CD4-positive, alpha-beta memory T cell (primary cell): Measurements from ENCODE around the gene UBTD2. TPM values are rescaled to one million over a fixed set of nuclear protein-coding genes. Genes with fewer than 3 reads are reported as not detected.

ENCODE experiments used
- CTCF ChIA-PET: fragments of 350-600 bp; sonication (Branson Sonifier 250); formaldehyde crosslinking; loops from one replicate; lab custom pipeline; 2021; ENCODE audit warnings: inconsistent platforms; ENCODE audit not compliant: partially characterized antibody; lab: Charles Lee
- POLR2A ChIA-PET: fragments of 350-600 bp; sonication (Branson Sonifier 250); formaldehyde crosslinking; loops from one replicate; lab custom pipeline; 2021; ENCODE audit not compliant: partially characterized antibody; lab: Charles Lee
- DNase-seq, 5 donors: peaks; one replicate each; pipeline versions ENCODE4 v3.0.0 to v3.0.0-alpha.2; 2020 to 2022; ENCODE audit warnings: mixed read lengths in 1 of 5
- H3K27ac ChIP-seq: one replicate; pipeline ENCODE4 v1.7.0; 2013; ENCODE audit warnings: low read depth, low read length
- H3K27me3 ChIP-seq: 2 replicates; pipeline ENCODE4 v1.7.0; 2013; ENCODE audit warnings: mild to moderate bottlenecking, low read length, moderate library complexity; ENCODE audit not compliant: insufficient read depth
- H3K36me3 ChIP-seq: 2 replicates; pipeline ENCODE4 v1.7.0; 2013; ENCODE audit warnings: mild to moderate bottlenecking, low read length, moderate library complexity; ENCODE audit not compliant: insufficient read depth
- H3K4me1 ChIP-seq: 2 replicates; pipeline ENCODE4 v1.7.0; 2013; ENCODE audit warnings: mild to moderate bottlenecking, low read length, moderate library complexity; ENCODE audit not compliant: insufficient read depth
- H3K4me3 ChIP-seq, 2 donors: one replicate each; pipeline ENCODE4 v1.7.0; 2013; ENCODE audit warnings: low read length in 2 of 2, mild to moderate bottlenecking in 1 of 2
- H3K9me3 ChIP-seq, 2 donors: one replicate each; pipeline ENCODE4 v1.7.0; 2013; ENCODE audit warnings: low read length in 2 of 2, control low read depth in 1 of 2; ENCODE audit not compliant: control insufficient read depth in 1 of 2
- H3K27ac Mint-ChIP-seq, 7 donors: one replicate each; pipeline ENCODE4 v1.8.0; 2020 to 2021; ENCODE audit warnings: mixed read lengths in 7 of 7, mild to moderate bottlenecking in 6 of 7, inconsistent platforms in 3 of 7, moderate library complexity in 3 of 7
- H3K27me3 Mint-ChIP-seq, 2 donors: one replicate each; pipeline ENCODE4 v1.8.0; 2020 to 2021; ENCODE audit warnings: mixed read lengths in 2 of 2
- H3K36me3 Mint-ChIP-seq, 2 donors: one replicate each; pipeline ENCODE4 v1.8.0; 2020 to 2021; ENCODE audit warnings: mixed read lengths in 2 of 2, inconsistent platforms in 1 of 2, mild to moderate bottlenecking in 1 of 2
- H3K4me1 Mint-ChIP-seq, 4 donors: one replicate each; pipeline ENCODE4 v1.8.0; 2020 to 2021; ENCODE audit warnings: mixed read lengths in 4 of 4, mild to moderate bottlenecking in 1 of 4
- H3K4me3 Mint-ChIP-seq, 8 donors: one replicate each; pipeline ENCODE4 v1.8.0; 2020 to 2021; ENCODE audit warnings: mixed read lengths in 8 of 8, mild to moderate bottlenecking in 7 of 8, moderate library complexity in 6 of 8, inconsistent platforms in 3 of 8
- H3K9me3 Mint-ChIP-seq, 8 donors: one replicate each; pipeline ENCODE4 v1.8.0; 2020 to 2021; ENCODE audit warnings: mixed read lengths in 8 of 8, mild to moderate bottlenecking in 5 of 8, inconsistent platforms in 3 of 8, moderate library complexity in 1 of 8
- intact Hi-C: fragments of 100-400 bp; cut with micrococcal nuclease; formaldehyde crosslinking; loops from one replicate; pipeline ENCODE4 v1.15.1; 2023
- polyA plus RNA-seq, 2 donors: library from polyadenylated mRNA; unstranded; fragments of 300-500 nt; fragmentation: Illumina TruSeq; gene quantifications; one replicate each; pipeline ENCODE4 v1.2.3, GENCODE V29; 2021
- total RNA-seq, 2 experiments: library from RNA; stranded (reverse); gene quantifications; one replicate each; pipeline ENCODE4 v1.2.3, GENCODE V29; 2021

Gene UBTD2
- total and polyA plus RNA-seq, 4 experiments from 2014 or later = 2.2 to 6.3 (median 6.0) TPM

GRCh38 chr5:172274951-172275753 lies 8.4 kb downstream of the UBTD2 start:
- DNase-seq = peak; percentile 21 to 85 (median 53)
- intact Hi-C loops = no loop called here
- H3K36me3 Mint-ChIP-seq = peaks cover 7% of the 10 kb centered on the region in 2 donors
- Histone ChIP-seq H3K9me3 (no peaks in the 10 kb centered on the region), H3K27ac (no peak overlapping the region), H3K36me3 (no peaks in the 10 kb centered on the region), H3K4me3 (no peak overlapping the region), H3K4me1 (peaks cover 16% of the 10 kb centered on the region), H3K27me3 (no peaks in the 10 kb centered on the region)
- H3K27me3 Mint-ChIP-seq = no peaks in the 10 kb centered on the region
- ChIA-PET CTCF (interaction anchor here (2.1 kb wide), 1 partner anchor 8 kb away, joined by 6 read pairs; no protein-coding TSS in a partner anchor), POLR2A (no interaction called here)
- H3K4me1 Mint-ChIP-seq = peaks cover 18 to 33% (median 25%) of the 10 kb centered on the region in 4 donors
- H3K9me3 Mint-ChIP-seq = peaks cover 0 to 4% (median 0%) of the 10 kb centered on the region in 8 donors
- H3K27ac Mint-ChIP-seq = peak overlapping the region in 5 of 7 donors; percentile 9 to 81 (median 50)
- H3K4me3 Mint-ChIP-seq = peak overlapping the region in 6 of 8 donors; percentile 4 to 62 (median 38)

GRCh38 chr5:172267943-172268342 lies 15.6 kb downstream of the UBTD2 start:
- H3K27ac Mint-ChIP-seq = no peak overlapping the region
- H3K9me3 ChIP-seq = no peaks in the 10 kb centered on the region
- intact Hi-C loops = no loop called here

GRCh38 chr5:172266676-172267092 lies 16.9 kb downstream of the UBTD2 start:
- DNase-seq = no peak
- H3K4me1 ChIP-seq = no peaks in the 10 kb centered on the region
- Mint-ChIP-seq H3K27me3 (no peaks in the 10 kb centered on the region), H3K4me1 (peaks cover 4 to 15% (median 6%) of the 10 kb centered on the region in 4 donors), H3K4me3 (no peak overlapping the region), H3K9me3 (no peaks in the 10 kb centered on the region), H3K36me3 (peaks cover 2 to 8% of the 10 kb centered on the region in 2 donors), H3K27ac (peak overlapping the region in 1 of 7 donors; percentile 72)
- intact Hi-C loops = no loop called here
- no peaks in the 10 kb centered on the region for H3K9me3 ChIP-seq
- no peaks in the 10 kb centered on the region for H3K36me3 ChIP-seq
- H3K27me3 ChIP-seq = no peaks in the 10 kb centered on the region
- no peak overlapping the region for H3K4me3 ChIP-seq
- ChIA-PET CTCF (interaction anchor here (0.6 kb wide), 1 partner anchor 427 kb away, joined by 3 read pairs; no protein-coding TSS in a partner anchor), POLR2A (interaction anchor here (0.6 kb wide), 1 partner anchor 16 kb away, joined by 3 read pairs; no protein-coding TSS in a partner anchor)
- no peak overlapping the region for H3K27ac ChIP-seq

More at GRCh38 chr5:172267943-172268342, 15.6 kb downstream of the UBTD2 start:
- Mint-ChIP-seq H3K4me3 (no peak overlapping the region), H3K27me3 (no peaks in the 10 kb centered on the region), H3K9me3 (no peaks in the 10 kb centered on the region), H3K36me3 (peaks cover 2 to 12% of the 10 kb centered on the region in 2 donors), H3K4me1 (peaks cover 7 to 20% (median 11%) of the 10 kb centered on the region in 4 donors)
- CTCF ChIA-PET = no interaction called here
- POLR2A ChIA-PET = no interaction called here
- no peak overlapping the region for H3K4me3 ChIP-seq
- no peaks in the 10 kb centered on the region for H3K36me3 ChIP-seq
- no peaks in the 10 kb centered on the region for H3K4me1 ChIP-seq
- DNase-seq = no peak
- no peaks in the 10 kb centered on the region for H3K27me3 ChIP-seq
- no peak overlapping the region for H3K27ac ChIP-seq

DNA sequence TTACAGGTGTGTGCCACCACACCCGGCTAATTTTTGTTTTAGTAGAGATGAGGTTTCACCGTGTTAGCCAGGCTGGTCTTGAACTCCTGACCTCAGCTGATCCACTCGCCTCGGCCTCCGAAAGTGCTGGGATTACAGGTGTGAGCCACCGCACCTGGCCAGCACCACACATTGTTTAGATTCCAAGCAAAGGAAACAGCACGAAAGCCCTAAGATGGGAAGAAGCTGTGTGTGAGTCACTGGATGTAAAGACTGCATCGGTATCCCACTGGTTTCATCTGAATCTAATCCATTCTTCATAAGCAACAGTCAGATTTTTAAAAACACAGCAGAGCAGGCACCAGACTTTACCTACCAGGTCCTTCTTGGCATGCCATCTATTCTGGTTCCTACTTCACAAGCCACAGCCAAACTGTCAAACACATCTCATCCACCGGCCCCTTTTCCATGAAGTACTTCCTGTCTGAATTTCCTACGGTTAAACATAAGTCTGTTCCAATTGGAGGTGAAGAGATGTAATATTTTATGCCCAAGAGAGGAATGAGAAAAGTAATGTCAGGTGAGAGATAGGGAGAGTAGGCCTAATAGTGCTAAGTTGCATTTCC lies 17.4 kb downstream of the UBTD2 start:
- no peaks in the 10 kb centered on the region for H3K9me3 ChIP-seq
- no peak overlapping the region for H3K4me3 Mint-ChIP-seq
- ChIA-PET POLR2A (no interaction called here), CTCF (no interaction called here)
- peak overlapping the region in 1 of 7 donors; percentile 72 for H3K27ac Mint-ChIP-seq
- H3K9me3 Mint-ChIP-seq = no peaks in the 10 kb centered on the region
- intact Hi-C loops = no loop called here
- H3K27me3 Mint-ChIP-seq = no peaks in the 10 kb centered on the region
- H3K4me1 ChIP-seq = no peaks in the 10 kb centered on the region
- DNase-seq = no peak
- no peak overlapping the region for H3K27ac ChIP-seq
- no peak overlapping the region for H3K4me3 ChIP-seq
- no peaks in the 10 kb centered on the region for H3K27me3 ChIP-seq
- no peaks in the 10 kb centered on the region for H3K36me3 ChIP-seq
- peaks cover 4 to 15% (median 7%) of the 10 kb centered on the region in 4 donors for H3K4me1 Mint-ChIP-seq
- peaks cover 2 to 8% of the 10 kb centered on the region in 2 donors for H3K36me3 Mint-ChIP-seq

DNA sequence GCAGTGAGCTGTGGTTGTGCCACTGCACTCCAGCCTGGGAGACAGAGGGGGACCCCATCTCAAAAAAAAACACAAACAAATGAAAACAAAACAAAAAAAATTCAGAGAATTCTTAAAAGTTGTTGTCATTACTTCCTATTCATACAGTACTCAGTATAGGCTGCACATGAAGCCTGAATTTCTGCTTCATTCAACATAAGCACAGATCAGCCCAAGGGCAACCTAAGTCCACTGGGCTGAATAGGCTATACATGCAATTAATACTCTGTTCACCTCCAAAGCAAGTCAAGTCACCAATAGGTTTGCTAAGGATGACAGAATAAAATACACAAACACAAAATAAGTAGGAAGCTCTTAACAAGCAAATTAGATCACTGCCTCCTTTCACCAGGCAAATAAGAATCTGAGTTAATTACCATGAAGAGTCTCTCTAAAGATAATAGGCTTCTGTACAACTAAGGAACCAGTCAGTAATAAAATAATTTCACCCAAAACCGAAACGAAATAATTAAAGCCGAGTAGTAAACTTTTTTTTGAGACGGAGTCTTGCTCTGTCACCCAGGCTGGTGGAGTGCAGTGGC lies 18.7 kb downstream of the UBTD2 start:
- H3K4me1 ChIP-seq = no peaks in the 10 kb centered on the region
- H3K36me3 ChIP-seq = no peaks in the 10 kb centered on the region
- no peaks in the 10 kb centered on the region for H3K27me3 Mint-ChIP-seq
- no peaks in the 10 kb centered on the region for H3K9me3 Mint-ChIP-seq
- H3K4me3 ChIP-seq = no peak overlapping the region
- POLR2A ChIA-PET = no interaction called here
- no peak for DNase-seq
- no peak overlapping the region for H3K27ac Mint-ChIP-seq
- no peaks in the 10 kb centered on the region for H3K27me3 ChIP-seq
- no peak overlapping the region for H3K4me3 Mint-ChIP-seq
- intact Hi-C loops = no loop called here
- H3K9me3 ChIP-seq = no peaks in the 10 kb centered on the region
- CTCF ChIA-PET = no interaction called here
- H3K36me3 Mint-ChIP-seq = peaks cover 6 to 15% of the 10 kb centered on the region in 2 donors
- H3K27ac ChIP-seq = no peak overlapping the region
- peaks cover 7 to 11% (median 9%) of the 10 kb centered on the region in 4 donors for H3K4me1 Mint-ChIP-seq

DNA sequence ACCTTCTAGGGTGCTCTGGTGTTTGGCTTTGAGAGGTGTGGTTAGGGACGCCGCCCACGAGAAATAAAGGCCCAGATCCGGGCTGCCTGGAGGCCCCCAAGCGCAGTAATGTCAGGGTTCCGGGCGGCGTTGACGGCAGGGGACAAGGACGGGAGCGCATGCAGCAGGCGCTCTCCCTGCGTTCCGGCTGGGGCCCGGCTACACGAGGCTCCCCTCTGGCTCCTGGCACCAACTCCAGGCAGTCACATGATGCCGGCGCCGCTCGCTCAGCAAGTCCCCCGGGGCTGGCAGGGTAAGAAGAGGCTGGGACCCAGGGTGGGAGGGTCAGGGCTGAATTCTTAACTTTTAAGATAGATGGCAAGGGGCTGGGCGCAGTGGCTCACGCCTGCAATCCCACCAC lies 28.1 kb downstream of the UBTD2 start:
- Histone ChIP-seq H3K27me3 (no peaks in the 10 kb centered on the region), H3K4me3 (no peak overlapping the region), H3K4me1 (no peaks in the 10 kb centered on the region), H3K36me3 (no peaks in the 10 kb centered on the region), H3K27ac (no peak overlapping the region), H3K9me3 (no peaks in the 10 kb centered on the region)
- ChIA-PET POLR2A (no interaction called here), CTCF (no interaction called here)
- intact Hi-C loops = no loop called here
- Mint-ChIP-seq H3K27me3 (no peaks in the 10 kb centered on the region), H3K4me3 (no peak overlapping the region), H3K9me3 (peaks cover 0 to 30% (median 19%) of the 10 kb centered on the region in 8 donors), H3K4me1 (peaks cover 0 to 1% (median 0%) of the 10 kb centered on the region in 4 donors), H3K27ac (no peak overlapping the region), H3K36me3 (peaks cover 24 to 37% of the 10 kb centered on the region in 2 donors)
- no peak for DNase-seq

DNA sequence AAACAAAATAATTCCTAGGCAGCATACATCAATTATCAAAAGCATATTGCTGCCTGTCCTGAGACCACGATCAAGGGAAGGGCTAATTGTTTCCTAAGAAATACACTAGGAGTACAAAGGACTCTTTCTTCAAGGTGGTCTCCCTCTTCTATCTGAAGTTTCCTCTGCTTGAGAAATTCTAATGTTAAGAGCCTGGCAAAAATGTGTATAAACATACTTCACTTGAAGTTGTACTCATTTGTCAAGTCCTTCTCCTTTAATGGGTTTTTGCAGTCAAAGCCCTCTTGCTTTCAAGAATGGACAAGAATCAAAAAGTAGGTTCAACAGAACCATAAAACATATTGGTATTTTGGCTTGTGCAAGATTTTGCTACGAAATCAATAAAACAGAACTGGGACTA lies 31.1 kb downstream of the UBTD2 start:
- H3K4me3 ChIP-seq = no peak overlapping the region
- no peak overlapping the region for H3K27ac ChIP-seq
- H3K36me3 ChIP-seq = no peaks in the 10 kb centered on the region
- Mint-ChIP-seq H3K27me3 (no peaks in the 10 kb centered on the region), H3K27ac (no peak overlapping the region), H3K4me1 (peaks cover 0 to 4% (median under 1%) of the 10 kb centered on the region in 4 donors), H3K9me3 (peaks cover 0 to 32% (median 26%) of the 10 kb centered on the region in 8 donors), H3K36me3 (peaks cover 27 to 38% of the 10 kb centered on the region in 2 donors), H3K4me3 (no peak overlapping the region)
- ChIA-PET POLR2A (no interaction called here), CTCF (no interaction called here)
- intact Hi-C loops = no loop called here
- no peak for DNase-seq
- H3K27me3 ChIP-seq = no peaks in the 10 kb centered on the region
- no peaks in the 10 kb centered on the region for H3K9me3 ChIP-seq
- no peaks in the 10 kb centered on the region for H3K4me1 ChIP-seq
